HCT116 (cell line): ENCODE results near the gene ACOXL. TPM values are rescaled to one million over a fixed set of nuclear protein-coding genes. Genes with fewer than 3 reads are reported as not detected.

Experiments used
- ATAC-seq: fragments of 200-7000 bp; cut with Tn5 transposase; 2 replicates; pipeline ENCODE4 v1.9.1; 2020; ENCODE audit warnings: mild to moderate bottlenecking, moderate library complexity
- BruUV-seq: library from RNA; stranded (reverse); fragments of 400-500 nt; replicated peaks from 2 replicates; lab custom pipeline; 2021; lab: Mats Ljungman, UMichigan
- CTCF ChIA-PET: fragments of 300-600 bp; sonication (Branson Sonifier 250); formaldehyde crosslinking; loops from one replicate; lab custom pipeline; 2021; ENCODE audit warnings: antibody characterized with exemption; lab: Charles Lee
- POLR2A ChIA-PET: fragments of 300-600, 350-600 bp; sonication (Branson Sonifier 250); formaldehyde crosslinking; loops from one replicate; lab custom pipeline; 2021; ENCODE audit warnings: antibody characterized with exemption; lab: Charles Lee
- RAD21 ChIA-PET, 2 experiments: fragments of 300-600 bp; sonication (Branson Sonifier 250); formaldehyde crosslinking; loops; one replicate each; lab custom pipeline; 2023; ENCODE audit warnings: low total read pairs in 2 of 2; ENCODE audit not compliant: uncharacterized antibody in 2 of 2, unreplicated experiment in 2 of 2, low non-redundant PET in 1 of 2; lab: Charles Lee
- DNase-seq: peaks from one replicate; pipeline ENCODE4 v3.0.0-alpha.2; 2010; ENCODE audit warnings: low read depth, low spot score
- H2AFZ ChIP-seq: fragments of 200-600 bp; shearing (Covaris generic), sonication (generic); 2 replicates; pipeline ENCODE4 v1.6.1; 2017; ENCODE audit warnings: low read depth, mixed run types, mixed read lengths, antibody characterized with exemption, low read length; ENCODE audit not compliant: poor library complexity, severe bottlenecking
- H3K27ac ChIP-seq: 2 replicates; pipeline ENCODE4 v1.5.1; 2012; ENCODE audit warnings: low read depth, low read length
- H3K27me3 ChIP-seq: fragments of 200-600 bp; sonication (generic); 2 replicates; pipeline ENCODE4 v1.6.1; 2016; ENCODE audit warnings: mixed run types, low read length, mixed read lengths; ENCODE audit not compliant: insufficient read depth
- H3K36me3 ChIP-seq, 2 experiments: fragments of 200-500 bp in 1 of 2; fragments of 200-600 bp in 1 of 2; sonication (Bioruptor generic) in 1 of 2; sonication (generic) in 1 of 2; 2 replicates each; pipeline versions ENCODE4 v1.5.1 to v1.6.1; 2014 to 2016; ENCODE audit warnings: low read length in 2 of 2, inconsistent platforms in 1 of 2, mixed read lengths in 1 of 2, mixed run types in 1 of 2; ENCODE audit not compliant: insufficient read depth in 2 of 2, control insufficient read depth in 1 of 2
- H3K4me1 ChIP-seq, 2 experiments: fragments of 200-600 bp in 1 of 2; sonication (generic) in 1 of 2; 2 replicates each; pipeline versions ENCODE4 v1.5.1 to v1.6.1; 2012 to 2017; ENCODE audit warnings: low read length in 2 of 2, inconsistent platforms in 1 of 2, mild to moderate bottlenecking in 1 of 2, mixed read lengths in 1 of 2, mixed run types in 1 of 2, moderate library complexity in 1 of 2; ENCODE audit not compliant: insufficient read depth in 2 of 2, control insufficient read depth in 1 of 2
- H3K4me2 ChIP-seq: fragments of 200-600 bp; sonication (generic); 2 replicates; pipeline ENCODE4 v1.6.1; 2017; ENCODE audit warnings: mixed run types, low read length, mixed read lengths
- H3K4me3 ChIP-seq, 2 experiments: fragments of 200-600 bp in 1 of 2; sonication (generic) in 1 of 2; replicated peaks in 1 of 2; 2 replicates each; pipeline ENCODE4 v1.5.1; 2011 to 2016; ENCODE audit warnings: low read length in 2 of 2, control low read depth in 1 of 2, low read depth in 1 of 2, mild to moderate bottlenecking in 1 of 2, mixed read lengths in 1 of 2, mixed run types in 1 of 2
- H3K79me2 ChIP-seq: fragments of 200-600 bp; sonication (generic); 2 replicates; pipeline ENCODE4 v1.6.1; 2017; ENCODE audit warnings: mild to moderate bottlenecking, mixed run types, low read length, moderate library complexity, mixed read lengths; ENCODE audit not compliant: insufficient read depth
- H3K9ac ChIP-seq: fragments of 200-600 bp; sonication (generic); 2 replicates; pipeline ENCODE4 v1.6.1; 2016; ENCODE audit warnings: low read length, mixed read lengths
- H3K9me2 ChIP-seq: fragments of 200-600 bp; sonication (generic), shearing (Covaris generic); 2 replicates; pipeline ENCODE4 v1.6.1; 2017; ENCODE audit warnings: mixed run types, mild to moderate bottlenecking, moderate library complexity; ENCODE audit not compliant: insufficient read depth
- H3K9me3 ChIP-seq, 2 experiments: fragments of 200-500 bp in 1 of 2; fragments of 200-600 bp in 1 of 2; sonication (Bioruptor generic) in 1 of 2; sonication (generic) in 1 of 2; 2 replicates each; pipeline ENCODE4 v1.6.1; 2014 to 2017; ENCODE audit warnings: low read length in 2 of 2, mixed read lengths in 2 of 2, inconsistent platforms in 1 of 2, low read depth in 1 of 2, mild to moderate bottlenecking in 1 of 2, mixed run types in 1 of 2, moderate library complexity in 1 of 2; ENCODE audit not compliant: control insufficient read depth in 1 of 2, insufficient read depth in 1 of 2
- H4K20me1 ChIP-seq: fragments of 200-600 bp; sonication (generic), shearing (Covaris generic); 2 replicates; pipeline ENCODE4 v1.6.1; 2017; ENCODE audit warnings: mixed run types, mild to moderate bottlenecking, moderate library complexity; ENCODE audit not compliant: insufficient read depth
- CBX3 ChIP-seq: IDR thresholded peaks from 2 replicates; pipeline ENCODE4 v1.6.1; 2012; ENCODE audit warnings: low read depth
- EZH2 ChIP-seq: fragments of 200-600 bp; sonication (generic); IDR thresholded peaks from 2 replicates; pipeline ENCODE4 v1.6.1; 2017; ENCODE audit warnings: antibody characterized with exemption, mixed run types
- JUND ChIP-seq: IDR thresholded peaks from 2 replicates; pipeline ENCODE4 v1.6.1; 2012
- POLR2AphosphoS5 ChIP-seq: IDR thresholded peaks from 2 replicates; pipeline ENCODE4 v1.6.1; 2011; ENCODE audit warnings: mild to moderate bottlenecking, low read depth, low read length, moderate library complexity
- SRF ChIP-seq: IDR thresholded peaks from 2 replicates; pipeline ENCODE4 v1.6.1; 2012; ENCODE audit warnings: low read depth
- intact Hi-C: fragments of 100-400 bp; cut with micrococcal nuclease; formaldehyde crosslinking; loops from 2 replicates; pipeline ENCODE4 v1.10.0; 2022
- total RNA-seq: library from RNA; stranded (reverse); gene quantifications from one replicate; pipeline ENCODE4 v1.2.1, GENCODE V29; 2021; ENCODE audit not compliant: unreplicated experiment
- TF ChIP-seq, protein P1 (sequence below), 3 experiments: fragments of 200-600 bp in 1 of 3; sonication (generic) in 1 of 3; IDR thresholded peaks in 2 of 3; conservative IDR thresholded peaks in 1 of 3; 2 replicates each; pipeline ENCODE4 v1.5.1; 2012 to 2017; ENCODE audit warnings: low read depth in 2 of 3, low read length in 2 of 3, antibody characterized with exemption in 1 of 3, borderline replicate concordance in 1 of 3, control low read depth in 1 of 3, mild to moderate bottlenecking in 1 of 3, mixed read lengths in 1 of 3, mixed run types in 1 of 3, moderate library complexity in 1 of 3; ENCODE audit not compliant: insufficient read depth in 1 of 3
- TF ChIP-seq, protein P2 (sequence below): IDR thresholded peaks from 2 replicates; pipeline ENCODE4 v1.6.1; 2011; ENCODE audit warnings: mild to moderate bottlenecking, low read length, moderate library complexity; ENCODE audit not compliant: insufficient replicate concordance; ENCODE audit errors: extremely low read depth

The ACOXL gene
- total RNA-seq, 1 experiment from 2014 or later, result 5.5 TPM

DNA sequence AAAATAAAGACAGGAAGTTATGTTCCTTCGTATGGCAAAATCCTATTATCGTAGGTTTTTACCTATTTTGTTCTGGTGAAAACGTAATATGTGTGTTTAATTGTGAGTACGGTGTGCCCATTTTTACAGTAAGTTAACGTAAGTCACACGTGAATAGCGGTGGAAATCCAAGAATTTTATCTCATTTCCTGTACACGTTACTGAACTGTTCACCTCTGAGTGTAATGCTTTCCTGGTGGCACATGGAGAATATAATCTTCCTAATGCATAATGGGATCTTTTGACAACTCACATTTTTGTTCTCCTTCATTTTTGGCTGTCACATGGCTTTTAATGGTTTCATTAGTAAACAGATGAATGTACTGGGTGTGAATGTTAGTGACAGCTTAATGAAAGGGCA, 416.6 kb downstream of the ACOXL start:
- no peaks in the 10 kb centered on the region for H3K27me3 ChIP-seq
- intact Hi-C loops, result no loop called here
- no peaks in the 10 kb centered on the region for H4K20me1 ChIP-seq
- RAD21 ChIA-PET, result no interaction called here
- POLR2A ChIA-PET, result no interaction called here
- no peak for DNase-seq
- H3K4me1 ChIP-seq, result no peaks in the 10 kb centered on the region
- H3K9me2 ChIP-seq, result no peaks in the 10 kb centered on the region
- no TSS peak for BruUV-seq
- H3K27ac ChIP-seq, result no peak overlapping the region
- peaks cover 9% of the 10 kb centered on the region; the same call in 1 of the 2 replicates for H3K79me2 ChIP-seq
- no peak overlapping the region for H3K9ac ChIP-seq
- no peak overlapping the region for H3K4me2 ChIP-seq
- CTCF ChIA-PET, result no interaction called here
- TF ChIP-seq, protein P1, sequence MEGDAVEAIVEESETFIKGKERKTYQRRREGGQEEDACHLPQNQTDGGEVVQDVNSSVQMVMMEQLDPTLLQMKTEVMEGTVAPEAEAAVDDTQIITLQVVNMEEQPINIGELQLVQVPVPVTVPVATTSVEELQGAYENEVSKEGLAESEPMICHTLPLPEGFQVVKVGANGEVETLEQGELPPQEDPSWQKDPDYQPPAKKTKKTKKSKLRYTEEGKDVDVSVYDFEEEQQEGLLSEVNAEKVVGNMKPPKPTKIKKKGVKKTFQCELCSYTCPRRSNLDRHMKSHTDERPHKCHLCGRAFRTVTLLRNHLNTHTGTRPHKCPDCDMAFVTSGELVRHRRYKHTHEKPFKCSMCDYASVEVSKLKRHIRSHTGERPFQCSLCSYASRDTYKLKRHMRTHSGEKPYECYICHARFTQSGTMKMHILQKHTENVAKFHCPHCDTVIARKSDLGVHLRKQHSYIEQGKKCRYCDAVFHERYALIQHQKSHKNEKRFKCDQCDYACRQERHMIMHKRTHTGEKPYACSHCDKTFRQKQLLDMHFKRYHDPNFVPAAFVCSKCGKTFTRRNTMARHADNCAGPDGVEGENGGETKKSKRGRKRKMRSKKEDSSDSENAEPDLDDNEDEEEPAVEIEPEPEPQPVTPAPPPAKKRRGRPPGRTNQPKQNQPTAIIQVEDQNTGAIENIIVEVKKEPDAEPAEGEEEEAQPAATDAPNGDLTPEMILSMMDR (IDR thresholded peaks at IDR 0.05 in 2 of 3, conservative IDR thresholded peaks at IDR 0.05 in 1 of 3; ENCODE audit: borderline replicate concordance in 1 of 3, insufficient read depth in 1 of 3, low read depth in 2 of 3, low read length in 2 of 3), result no peak
- no peak for TF ChIP-seq POLR2AphosphoS5
- no peak for TF ChIP-seq JUND
- TF ChIP-seq, protein P2, sequence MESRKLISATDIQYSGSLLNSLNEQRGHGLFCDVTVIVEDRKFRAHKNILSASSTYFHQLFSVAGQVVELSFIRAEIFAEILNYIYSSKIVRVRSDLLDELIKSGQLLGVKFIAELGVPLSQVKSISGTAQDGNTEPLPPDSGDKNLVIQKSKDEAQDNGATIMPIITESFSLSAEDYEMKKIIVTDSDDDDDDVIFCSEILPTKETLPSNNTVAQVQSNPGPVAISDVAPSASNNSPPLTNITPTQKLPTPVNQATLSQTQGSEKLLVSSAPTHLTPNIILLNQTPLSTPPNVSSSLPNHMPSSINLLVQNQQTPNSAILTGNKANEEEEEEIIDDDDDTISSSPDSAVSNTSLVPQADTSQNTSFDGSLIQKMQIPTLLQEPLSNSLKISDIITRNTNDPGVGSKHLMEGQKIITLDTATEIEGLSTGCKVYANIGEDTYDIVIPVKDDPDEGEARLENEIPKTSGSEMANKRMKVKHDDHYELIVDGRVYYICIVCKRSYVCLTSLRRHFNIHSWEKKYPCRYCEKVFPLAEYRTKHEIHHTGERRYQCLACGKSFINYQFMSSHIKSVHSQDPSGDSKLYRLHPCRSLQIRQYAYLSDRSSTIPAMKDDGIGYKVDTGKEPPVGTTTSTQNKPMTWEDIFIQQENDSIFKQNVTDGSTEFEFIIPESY, result no peak
- no peak for TF ChIP-seq CBX3
- no peak for TF ChIP-seq SRF
- TF ChIP-seq EZH2, result no peak
- TF ChIP-seq, all 23 proteins: peak for 0
- H2AFZ ChIP-seq, result no peak overlapping the region
- ATAC-seq, result no peak
- peaks cover 3 to 8% of the 10 kb centered on the region in 2 experiments; a peak in 3 of 4 replicates for H3K36me3 ChIP-seq
- no peaks in the 10 kb centered on the region for H3K9me3 ChIP-seq
- H3K4me3 ChIP-seq, result no peak overlapping the region
